Measurements from ENCODE around the gene NLRP6.

- no peak for TF ChIP-seq CTCF (IDR thresholded peaks at IDR 0.05; ENCODE audit: low read depth, low read length)
- no peak for TF ChIP-seq EZH2phosphoT487 (IDR thresholded peaks at IDR 0.05; ENCODE audit: low read depth)
Measured at GRCh38 chr11:279966-280705, 1.9 kb downstream of the NLRP6 start.

All from OCI-LY3 (cell line).